ENCODE results near the gene CHD3.
"Not testable (repeated sequence)": the region's sequence is repeated elsewhere in the genome, so short reads cannot be mapped to it uniquely, and the experiment has no call there.

Gene CHD3

DNA sequence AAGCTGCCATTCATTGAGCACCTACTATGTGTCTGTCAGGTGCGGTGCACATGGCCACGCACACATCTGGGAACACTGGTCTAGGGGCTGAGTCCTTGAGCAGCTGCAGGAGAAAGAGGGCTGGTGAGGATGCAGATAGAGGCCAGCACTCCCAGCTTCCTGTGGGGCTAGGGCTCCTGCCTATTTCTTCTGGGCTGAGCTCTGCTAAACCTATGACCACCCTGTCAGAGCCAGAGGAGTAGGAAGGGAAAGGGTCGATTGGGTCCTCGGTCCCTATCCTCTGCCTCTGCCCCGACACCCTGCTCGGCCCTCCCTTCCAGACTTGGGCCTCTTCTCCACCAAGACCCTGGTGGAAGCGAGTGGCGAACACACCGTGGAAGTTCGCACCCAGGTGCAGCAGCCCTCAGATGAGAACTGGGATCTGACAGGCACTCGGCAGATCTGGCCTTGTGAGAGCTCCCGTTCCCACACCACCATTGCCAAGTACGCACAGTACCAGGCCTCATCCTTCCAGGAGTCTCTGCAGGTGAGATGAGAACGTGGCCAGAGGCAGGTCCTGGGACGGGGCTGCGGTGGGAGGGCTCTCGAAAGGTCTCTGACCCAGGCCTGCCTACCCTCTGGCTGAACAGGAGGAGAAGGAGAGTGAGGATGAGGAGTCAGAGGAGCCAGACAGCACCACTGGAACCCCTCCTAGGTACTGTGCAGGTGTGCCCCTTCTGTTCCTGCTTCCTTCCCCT lies 37.7 kb upstream of the CHD3 start:
- DNase-seq: no peak

DNA sequence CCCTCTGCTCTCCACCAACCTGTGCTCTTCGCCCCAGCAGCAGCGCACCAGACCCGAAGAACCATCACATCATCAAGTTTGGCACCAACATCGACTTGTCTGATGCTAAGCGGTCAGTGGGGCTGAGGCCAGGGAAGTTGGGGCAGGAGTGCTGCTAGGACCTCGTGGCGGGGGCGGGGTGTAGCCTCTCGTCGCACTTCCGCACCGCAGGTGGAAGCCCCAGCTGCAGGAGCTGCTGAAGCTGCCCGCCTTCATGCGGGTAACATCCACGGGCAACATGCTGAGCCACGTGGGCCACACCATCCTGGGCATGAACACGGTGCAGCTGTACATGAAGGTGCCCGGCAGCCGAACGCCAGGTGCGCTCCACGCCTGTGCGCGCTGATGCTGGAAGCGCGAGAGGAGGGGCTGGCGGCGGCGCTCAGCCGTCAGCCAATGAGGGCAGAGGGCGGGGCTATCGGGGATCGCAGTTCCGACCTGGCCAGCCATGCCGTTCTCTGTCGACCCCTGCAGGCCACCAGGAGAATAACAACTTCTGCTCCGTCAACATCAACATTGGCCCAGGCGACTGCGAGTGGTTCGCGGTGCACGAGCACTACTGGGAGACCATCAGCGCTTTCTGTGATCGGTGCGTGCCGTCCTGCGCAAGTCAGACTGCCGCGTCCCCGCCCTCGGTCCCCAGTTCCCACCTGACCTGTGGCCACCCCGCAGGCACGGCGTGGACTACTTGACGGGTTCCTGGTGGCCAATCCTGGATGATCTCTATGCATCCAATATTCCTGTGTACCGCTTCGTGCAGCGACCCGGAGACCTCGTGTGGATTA lies 36.9 kb upstream of the CHD3 start:
- DNase-seq: peak; percentile 83

DNA sequence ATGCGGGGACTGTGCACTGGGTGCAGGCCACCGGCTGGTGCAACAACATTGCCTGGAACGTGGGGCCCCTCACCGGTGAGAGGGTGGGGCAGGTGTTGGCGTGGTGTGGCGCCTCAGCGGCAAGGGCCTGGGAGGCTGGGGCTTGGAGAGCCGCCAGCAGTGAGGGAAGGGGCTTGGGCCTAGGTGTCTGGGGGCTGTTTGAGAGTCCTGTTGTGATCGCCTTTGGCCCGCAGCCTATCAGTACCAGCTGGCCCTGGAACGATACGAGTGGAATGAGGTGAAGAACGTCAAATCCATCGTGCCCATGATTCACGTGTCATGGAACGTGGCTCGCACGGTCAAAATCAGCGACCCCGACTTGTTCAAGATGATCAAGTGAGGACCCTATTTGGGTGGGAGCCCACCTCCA lies 36.3 kb upstream of the CHD3 start:
- DNase-seq: no peak

DNA sequence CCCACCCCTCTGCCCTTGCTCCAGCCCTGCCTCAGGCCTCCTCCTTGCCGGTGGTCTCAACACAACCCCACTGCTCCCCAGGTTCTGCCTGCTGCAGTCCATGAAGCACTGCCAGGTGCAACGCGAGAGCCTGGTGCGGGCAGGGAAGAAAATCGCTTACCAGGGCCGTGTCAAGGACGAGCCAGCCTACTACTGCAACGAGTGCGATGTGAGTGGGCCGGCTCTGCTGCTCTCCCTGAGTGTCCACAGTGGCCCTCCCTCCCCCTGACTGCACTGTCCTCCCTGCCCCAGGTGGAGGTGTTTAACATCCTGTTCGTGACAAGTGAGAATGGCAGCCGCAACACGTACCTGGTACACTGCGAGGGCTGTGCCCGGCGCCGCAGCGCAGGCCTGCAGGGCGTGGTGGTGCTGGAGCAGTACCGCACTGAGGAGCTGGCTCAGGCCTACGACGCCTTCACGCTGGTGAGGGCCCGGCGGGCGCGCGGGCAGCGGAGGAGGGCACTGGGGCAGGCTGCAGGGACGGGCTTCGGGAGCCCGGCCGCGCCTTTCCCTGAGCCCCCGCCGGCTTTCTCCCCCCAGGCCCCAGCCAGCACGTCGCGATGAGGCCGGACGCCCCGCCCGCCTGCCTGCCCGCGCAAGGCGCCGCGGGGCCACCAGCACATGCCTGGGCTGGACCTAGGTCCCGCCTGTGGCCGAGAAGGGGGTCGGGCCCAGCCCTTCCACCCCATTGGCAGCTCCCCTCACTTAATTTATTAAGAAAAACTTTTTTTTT lies 35.5 kb upstream of the CHD3 start:
- no peak for DNase-seq

DNA sequence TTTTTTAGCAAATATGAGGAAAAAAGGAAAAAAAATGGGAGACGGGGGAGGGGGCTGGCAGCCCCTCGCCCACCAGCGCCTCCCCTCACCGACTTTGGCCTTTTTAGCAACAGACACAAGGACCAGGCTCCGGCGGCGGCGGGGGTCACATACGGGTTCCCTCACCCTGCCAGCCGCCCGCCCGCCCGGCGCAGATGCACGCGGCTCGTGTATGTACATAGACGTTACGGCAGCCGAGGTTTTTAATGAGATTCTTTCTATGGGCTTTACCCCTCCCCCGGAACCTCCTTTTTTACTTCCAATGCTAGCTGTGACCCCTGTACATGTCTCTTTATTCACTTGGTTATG lies 34.9 kb upstream of the CHD3 start:
- DNase-seq: no peak

DNA sequence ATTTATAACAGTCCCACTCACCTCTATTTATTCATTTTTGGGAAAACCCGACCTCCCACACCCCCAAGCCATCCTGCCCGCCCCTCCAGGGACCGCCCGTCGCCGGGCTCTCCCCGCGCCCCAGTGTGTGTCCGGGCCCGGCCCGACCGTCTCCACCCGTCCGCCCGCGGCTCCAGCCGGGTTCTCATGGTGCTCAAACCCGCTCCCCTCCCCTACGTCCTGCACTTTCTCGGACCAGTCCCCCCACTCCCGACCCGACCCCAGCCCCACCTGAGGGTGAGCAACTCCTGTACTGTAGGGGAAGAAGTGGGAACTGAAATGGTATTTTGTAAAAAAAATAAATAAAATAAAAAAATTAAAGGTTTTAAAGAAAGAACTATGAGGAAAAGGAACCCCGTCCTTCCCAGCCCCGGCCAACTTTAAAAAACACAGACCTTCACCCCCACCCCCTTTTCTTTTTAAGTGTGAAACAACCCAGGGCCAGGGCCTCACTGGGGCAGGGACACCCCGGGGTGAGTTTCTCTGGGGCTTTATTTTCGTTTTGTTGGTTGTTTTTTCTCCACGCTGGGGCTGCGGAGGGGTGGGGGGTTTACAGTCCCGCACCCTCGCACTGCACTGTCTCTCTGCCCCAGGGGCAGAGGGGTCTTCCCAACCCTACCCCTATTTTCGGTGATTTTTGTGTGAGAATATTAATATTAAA lies 34.4 kb upstream of the CHD3 start:
- no peak for DNase-seq

DNA sequence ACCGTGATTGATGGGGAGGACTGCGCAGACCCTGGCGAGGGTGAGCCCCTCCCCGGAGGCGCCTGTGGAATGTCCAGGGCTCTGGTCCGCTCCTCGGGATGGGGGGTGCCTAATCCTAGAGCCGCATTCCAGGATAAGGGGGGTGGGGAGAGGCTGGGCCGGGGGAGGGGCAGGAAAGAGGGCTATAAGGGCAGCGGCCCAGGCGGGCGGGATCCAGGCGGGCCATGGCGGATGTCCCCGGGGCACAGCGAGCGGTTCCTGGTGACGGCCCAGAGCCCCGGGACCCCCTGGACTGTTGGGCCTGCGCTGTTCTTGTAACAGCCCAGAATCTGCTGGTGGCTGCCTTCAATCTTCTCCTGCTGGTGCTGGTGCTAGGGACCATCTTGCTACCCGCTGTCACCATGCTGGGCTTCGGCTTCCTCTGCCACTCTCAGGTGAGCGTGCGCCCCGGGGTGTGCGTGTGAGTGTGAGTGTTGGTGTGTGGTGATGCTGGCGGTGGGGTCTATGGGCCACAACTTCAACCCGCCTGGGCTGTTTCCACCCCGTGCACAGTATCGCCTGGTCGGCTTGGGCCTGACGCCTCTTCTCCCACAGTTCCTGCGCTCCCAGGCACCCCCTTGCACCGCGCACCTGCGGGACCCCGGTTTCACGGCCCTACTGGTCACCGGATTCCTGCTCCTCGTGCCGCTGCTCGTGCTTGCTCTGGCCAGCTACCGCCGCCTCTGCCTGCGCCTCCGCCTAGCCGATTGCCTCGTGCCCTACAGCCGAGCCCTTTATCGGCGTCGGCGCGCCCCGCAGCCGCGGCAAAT lies 33.5 kb upstream of the CHD3 start, which contains the start of gene TMEM88:
Gene TMEM88, plus strand, starts transcription at position 216 of the 809 bp plus-strand sequence. Its CDS starts 9 bp downstream, at position 225.
- no peak for DNase-seq

DNA sequence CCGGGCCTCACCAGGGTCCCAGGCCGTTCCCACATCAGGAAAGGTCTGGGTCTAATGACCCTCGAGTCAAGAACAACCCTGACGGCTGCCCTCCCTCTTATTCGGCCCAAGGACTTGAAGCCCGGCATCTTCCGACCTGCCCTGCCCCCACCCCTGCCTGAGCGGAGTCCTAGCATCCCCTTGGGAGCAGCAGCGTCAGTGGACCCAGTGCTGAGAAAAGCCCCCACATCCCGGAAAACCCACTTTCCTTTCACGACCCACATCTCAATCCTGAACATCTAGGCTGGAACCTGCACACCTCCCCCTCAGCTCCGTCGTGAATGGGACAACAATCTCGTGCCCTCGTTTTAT lies 33.0 kb upstream of the CHD3 start:
- DNase-seq: no peak

DNA sequence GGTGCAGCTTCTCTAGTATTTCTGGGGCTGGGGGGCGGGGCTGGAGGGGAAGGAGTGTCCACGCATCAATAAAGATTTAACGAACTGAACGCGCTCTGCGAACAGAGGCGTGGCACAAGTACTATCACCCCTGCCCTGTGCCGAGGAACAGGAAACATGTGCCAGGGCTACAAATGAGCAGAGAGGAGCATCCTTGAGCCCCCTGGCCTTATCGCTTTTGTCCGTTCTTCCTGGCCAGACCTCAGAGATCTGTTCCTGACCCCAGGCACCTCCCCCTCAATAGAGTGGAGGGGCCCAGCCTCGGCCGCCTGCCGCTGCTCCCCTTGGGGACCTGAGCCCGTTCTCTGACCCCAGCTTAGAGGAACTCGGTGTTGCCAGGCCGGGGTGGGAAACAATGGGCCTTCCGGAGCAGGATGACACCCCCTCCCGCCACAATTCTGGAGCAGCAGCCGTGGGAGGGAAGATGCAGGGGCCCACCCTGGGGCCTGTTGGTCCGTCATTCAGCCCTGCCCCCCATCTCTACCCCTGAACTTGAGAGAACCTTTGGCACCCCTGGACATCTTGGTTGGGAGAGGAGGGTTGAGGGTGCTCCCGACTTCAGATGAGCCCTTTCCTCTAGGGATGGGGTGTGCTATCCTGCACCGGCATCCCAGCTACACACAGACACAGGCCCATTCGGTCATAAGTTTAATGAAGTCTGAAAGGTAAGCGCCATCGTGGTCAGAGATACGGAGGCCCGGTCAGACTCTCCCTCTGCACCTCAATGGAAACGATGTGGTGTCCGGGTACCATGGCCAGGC lies 32.4 kb upstream of the CHD3 start:
- DNase-seq: no peak

DNA sequence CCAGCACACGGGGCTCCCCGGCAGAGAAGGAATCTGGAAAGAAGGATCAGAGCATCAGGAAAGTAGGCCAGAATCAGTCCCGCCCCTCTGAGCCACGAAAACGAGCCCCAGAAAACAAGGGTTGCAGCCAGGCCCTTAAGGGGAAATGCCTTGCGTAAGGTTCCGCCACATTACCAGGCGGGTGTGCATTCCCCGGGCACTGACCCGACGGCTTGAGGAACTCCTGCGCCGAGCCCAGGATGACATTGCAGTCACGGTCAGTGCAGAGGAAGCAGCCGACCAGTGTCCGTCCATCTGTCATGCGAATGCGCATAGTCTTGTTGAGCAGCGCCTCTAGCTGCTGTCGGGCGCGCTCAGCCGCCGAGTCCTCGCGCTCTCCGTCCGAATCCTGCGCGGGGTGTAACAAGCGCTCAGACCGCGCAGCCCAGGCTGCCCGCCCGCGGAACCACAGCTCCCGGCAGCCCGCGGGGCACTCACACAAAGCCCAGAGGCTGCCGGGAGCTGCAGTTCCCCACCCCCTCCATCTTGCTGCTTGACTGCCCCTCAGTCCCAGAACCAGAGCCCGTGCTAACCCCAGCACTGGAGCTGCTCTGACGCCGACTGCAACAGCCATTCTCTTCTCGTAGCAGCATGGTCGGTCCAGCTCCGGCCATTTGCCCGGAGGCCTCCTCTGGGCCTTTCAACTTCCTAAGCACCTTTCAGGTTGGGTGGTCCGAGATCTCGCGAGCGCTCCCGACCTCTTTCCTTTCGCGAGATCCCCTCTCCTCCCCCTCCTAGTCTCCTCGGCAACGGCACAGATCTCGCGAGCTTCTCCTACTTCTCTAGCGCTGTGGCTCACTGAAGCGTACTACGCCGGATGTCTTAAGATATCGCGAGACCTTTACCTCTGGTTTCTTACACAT lies 31.5 kb upstream of the CHD3 start, which contains the start of gene NAA38:
Gene NAA38, minus strand, starts transcription at position 749 of the 902 bp plus-strand sequence. Its CDS starts 96 bp downstream, at position 653.
- peak; percentile 91 for DNase-seq

DNA sequence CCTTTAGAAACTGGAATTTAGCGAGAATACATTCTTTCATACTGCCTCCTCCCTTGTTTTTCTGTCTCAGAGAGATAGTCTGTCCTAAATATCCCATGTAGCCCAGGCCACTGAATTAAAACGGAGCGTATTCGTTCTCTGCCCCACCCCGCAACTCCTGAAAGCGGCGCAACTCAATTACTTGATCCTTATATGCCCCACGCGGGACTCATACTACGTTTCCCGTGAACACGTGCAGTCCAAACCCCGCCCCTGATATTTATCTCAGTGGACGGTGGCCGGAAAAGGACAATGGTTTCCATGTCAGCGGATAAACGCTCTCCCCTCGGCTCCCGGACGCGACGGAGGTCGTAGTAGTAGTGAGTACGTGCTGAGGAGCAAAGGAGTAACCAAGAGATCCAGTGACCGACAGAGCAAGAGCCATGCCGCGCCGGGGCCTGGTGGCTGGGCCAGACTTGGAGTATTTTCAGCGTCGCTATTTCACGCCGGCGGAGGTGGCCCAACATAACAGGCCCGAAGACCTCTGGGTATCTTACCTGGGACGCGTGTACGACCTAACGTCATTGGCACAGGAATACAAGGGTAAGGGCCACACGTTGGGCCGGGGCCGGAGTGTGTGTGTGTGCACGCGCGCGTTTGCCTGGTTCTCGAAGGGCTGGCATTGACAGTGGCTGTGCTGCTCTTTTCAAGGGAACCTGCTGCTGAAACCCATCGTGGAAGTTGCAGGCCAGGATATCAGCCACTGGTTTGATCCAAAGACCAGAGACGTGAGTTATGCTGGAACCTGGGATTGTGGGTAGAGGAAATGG lies 30.7 kb upstream of the CHD3 start, which contains the start of gene CYB5D1:
Gene CYB5D1, plus strand, starts transcription at position 291 of the 809 bp plus-strand sequence. Its CDS starts 132 bp downstream, at position 423.
- DNase-seq: peak; percentile 88

DNA sequence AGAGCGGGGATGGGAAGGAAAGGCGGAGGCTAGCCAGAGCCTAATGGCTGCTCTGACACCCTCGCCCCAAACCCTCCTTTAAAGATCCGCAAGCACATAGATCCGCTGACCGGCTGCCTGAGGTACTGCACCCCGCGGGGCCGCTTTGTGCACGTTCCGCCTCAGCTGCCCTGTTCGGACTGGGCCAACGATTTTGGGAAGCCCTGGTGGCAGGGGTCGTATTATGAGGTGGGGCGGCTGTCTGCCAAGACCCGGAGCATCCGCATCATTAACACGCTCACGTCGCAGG lies 30.1 kb upstream of the CHD3 start:
- no peak for DNase-seq

DNA sequence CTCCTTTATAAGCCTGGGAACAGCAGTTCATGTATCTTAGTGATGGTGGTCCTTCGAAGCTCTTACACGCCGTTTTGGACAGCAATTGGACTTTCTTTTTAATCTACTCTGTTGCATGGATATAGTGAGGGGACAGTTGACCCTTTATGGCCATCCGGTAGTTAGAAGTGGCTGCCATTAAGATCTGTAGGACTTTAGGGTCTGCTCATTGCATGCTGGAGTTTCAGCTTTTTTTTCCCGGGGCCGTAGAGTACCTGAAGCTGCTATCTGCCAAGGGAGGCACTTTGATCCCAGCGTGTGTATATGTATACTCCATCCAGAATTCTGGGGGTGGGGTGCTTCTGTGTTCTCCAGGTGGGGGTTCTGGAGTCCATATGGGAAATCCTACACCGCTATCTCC lies 29.6 kb upstream of the CHD3 start:
- no peak for DNase-seq

DNA sequence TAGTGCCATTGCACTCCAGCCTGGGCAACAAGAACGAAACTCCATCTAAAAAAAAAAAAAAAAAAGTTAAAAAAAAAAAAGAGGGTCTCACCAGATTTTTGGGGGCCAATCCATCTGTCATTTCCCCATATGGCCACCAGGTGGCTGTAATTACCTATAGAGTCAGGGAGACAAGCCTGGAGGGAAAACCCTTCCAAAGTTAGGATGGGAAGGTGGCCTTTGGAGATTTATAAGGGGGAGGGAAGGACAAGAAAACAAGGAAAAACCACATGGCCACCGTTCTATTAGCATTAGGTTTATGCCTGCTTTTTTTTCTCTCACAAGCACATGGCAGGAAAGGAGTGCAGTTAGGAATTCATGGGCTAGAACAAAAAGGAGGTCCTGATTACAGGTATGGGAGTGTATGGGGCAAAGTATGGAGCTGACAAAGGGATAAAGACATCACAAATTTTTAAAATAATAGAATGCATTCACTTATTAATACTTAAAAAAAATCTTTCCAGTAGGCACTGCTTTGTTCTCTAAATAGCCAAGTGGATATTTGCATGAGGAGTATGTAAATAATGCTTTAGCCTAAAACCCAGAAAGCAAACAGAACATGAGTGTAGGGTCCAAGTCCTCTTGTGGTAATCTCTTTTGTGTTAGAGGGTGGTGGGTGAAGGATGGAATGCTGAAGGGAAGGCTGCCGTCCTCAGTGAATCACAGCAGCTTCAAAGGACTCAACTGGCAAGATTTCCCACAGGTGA lies 25.7 kb upstream of the CHD3 start:
- DNase-seq: no peak

DNA sequence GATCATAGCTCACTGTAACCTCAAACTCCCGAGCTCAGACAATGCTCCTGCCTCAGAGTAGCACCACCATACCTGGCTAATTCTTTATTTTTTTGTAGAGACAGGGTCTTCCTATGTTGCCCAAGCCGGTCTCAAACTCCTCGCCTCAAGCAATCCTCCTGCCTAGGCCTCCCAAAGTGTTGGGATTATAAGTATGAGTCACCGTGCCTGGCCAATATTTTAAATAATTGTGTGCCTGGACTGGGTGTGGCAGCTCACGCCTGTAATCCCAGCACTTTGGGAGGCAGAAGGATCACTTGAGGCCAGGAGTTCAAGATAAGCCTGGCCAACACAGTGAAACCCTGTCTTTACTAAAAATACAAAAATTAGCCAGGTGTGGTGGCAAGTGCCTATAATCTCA lies 24.2 kb upstream of the CHD3 start:
- DNase-seq: not testable (repeated sequence)

DNA sequence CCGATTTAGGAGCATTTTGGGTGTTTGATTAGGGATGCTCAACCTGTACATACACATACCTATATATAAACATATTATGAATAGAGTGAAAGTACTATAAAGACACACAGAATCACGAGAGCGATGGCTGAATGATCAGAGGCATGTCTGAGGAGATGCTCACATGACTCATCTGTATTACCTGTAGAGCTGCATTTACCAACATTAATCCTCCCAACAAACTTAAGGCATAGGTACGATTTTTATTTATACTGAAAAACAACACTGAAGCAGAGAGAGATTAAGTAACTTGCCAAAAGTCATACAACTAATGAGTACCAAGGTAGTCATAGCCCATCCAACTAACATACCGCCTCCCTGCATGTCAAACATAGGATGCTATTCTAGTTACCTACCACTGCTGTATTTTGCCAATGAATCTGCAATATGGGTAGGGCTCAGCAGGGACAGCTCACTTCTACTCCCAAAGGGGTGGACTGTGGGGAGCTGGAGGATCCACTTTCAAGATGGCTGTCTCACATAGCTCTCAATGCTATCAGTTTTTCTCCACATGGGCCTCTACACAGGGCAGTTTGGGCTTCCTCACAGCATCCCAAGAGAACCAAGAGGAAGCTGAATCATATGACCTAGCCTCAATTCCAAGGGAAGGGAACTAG lies 23.5 kb upstream of the CHD3 start:
- no peak for DNase-seq

DNA sequence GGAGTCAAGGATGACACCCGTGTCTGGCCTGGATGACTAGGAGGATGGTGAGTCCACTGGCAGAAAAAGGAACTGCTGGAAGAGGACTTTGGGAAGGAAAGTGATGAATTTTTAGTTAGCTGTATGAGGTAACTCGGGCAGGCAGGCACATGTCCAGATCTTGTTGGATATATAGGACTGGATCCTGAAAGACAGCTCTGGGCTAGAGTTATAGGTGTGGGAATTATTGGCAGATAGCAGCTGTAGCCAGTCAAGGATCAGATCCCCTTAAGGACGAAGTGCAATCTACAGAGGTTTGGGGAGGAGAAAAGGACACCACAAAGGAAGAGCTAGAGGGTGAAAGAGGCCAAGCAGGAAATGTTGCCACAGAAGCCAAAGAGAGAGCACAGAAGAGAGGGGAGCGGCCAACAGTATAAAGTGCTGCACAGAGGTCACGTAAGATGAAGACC lies 20.7 kb upstream of the CHD3 start:
- no peak for DNase-seq

DNA sequence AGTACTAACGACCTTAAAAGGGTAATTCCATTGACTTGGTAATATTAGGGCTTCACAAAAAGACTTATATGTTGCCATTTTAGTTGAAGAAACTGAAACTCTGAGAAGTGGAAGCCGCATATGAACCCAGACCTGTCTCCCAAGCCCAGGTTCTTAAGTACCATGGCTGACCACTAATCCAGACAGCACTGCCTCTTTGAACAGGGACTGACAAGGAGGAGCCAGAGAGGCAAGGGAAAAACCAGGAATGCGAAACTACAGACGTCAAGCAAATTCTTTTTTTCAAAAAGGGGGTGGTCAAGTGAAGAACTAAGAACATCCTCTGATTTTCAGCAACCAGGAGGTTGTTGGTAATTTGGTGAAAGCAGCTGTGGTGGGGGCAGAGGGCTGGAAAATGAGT lies 15.5 kb upstream of the CHD3 start:
- no peak for DNase-seq
